NCI-H748 treated with DMSO at 0.1 percent for 48 hours (cell line): ENCODE results near the gene ELFN2.

ENCODE experiments used
- DNase-seq: peaks from one replicate; lab custom pipeline; 2025; lab: John Stamatoyannopoulos, UW

Gene ELFN2

DNA sequence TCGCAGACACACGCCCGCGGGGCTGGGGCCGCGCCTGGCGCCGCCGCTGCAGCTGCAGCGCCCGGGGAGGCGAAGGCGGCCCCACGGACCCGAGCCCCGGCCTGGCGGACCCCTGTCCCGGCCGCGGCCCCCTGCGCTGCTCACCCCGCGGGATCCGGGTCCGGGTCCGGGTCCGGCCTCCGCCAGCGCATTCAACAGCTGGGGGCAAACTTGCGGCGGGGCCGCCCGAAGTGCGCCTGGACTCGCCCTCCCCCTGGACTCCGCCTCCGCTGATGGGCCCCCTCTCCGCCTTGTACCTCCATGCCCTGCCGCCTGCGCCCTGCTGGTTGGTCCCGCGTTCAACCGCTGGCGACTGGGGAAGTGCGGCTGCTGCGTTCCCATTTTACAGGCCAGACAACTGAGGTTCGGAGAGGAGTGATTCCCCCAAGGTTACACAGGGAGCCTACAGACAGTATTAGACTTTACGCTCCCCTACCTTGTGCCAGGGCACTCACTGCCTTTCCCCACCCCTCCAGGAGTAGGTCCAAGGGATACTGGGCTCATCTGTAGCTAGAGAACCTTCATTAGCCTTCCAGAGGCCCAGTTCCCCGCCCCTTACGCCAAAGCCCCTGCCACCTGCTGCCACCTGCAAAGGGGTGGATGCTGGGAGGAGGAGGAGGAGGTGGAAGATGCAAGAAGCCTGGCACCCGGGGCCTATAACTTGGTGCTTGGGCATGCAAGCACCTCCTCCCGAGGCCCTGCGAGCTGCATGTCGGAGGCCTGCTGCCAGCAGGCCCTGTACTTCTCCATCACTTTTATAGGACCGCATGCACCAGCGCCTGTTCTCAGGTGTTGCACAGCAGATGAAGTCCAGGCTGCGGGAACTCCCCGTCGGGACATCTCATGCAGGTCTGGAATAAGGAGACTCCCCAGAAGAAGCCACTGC lies 694 bp upstream of the ELFN2 start:
- no peak for DNase-seq

- DNase-seq: no peak
Observed at GRCh38 chr22:37426706-37427134, 559 bp downstream of the ELFN2 start.

- peak; percentile 21 for DNase-seq
Observed at GRCh38 chr22:37425800-37426705, 1.2 kb downstream of the ELFN2 start.

GRCh38 chr22:37425369-37425768 lies 1.9 kb downstream of the ELFN2 start:
- no peak for DNase-seq

DNA sequence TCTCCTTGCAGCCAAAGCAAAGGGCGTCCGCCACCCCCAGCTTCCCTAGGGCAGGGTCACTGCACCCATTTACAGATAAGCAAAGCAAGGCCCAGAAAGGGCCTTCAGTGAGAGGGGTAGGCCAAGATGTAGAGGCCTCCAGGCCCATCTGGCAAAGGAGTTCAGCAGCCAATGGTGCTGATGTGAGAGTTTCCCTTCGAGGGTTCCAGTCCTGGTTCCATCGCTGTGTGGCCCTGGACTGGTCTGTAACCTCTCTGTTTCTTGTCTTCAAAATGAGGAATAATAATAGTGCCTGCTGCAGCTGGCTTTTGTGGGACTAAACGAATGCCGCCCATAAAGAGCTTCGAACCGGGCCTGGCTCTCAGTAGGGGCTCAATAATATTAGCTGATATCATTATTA lies 4.0 kb downstream of the ELFN2 start:
- DNase-seq: no peak

DNA sequence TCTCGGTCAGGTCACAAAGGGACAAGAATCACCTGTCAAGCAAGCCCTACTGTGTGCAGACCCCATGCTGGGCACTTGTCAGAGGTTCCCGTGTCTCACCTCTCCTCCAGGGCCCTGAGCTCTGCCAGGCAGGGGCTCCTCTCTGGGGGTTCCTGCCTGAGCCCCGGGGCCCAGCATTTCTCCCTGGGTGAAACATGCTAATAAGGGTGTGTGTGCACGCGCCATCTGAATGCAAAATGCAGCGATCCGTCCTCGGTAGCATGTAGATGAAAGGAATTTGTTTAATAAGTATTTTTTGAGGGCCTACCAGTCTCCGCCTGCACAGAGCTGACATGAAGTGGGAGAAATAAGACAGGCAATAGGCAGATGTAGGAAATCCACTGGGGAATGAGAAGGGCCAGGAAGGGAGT lies 5.8 kb downstream of the ELFN2 start:
- no peak for DNase-seq

DNA sequence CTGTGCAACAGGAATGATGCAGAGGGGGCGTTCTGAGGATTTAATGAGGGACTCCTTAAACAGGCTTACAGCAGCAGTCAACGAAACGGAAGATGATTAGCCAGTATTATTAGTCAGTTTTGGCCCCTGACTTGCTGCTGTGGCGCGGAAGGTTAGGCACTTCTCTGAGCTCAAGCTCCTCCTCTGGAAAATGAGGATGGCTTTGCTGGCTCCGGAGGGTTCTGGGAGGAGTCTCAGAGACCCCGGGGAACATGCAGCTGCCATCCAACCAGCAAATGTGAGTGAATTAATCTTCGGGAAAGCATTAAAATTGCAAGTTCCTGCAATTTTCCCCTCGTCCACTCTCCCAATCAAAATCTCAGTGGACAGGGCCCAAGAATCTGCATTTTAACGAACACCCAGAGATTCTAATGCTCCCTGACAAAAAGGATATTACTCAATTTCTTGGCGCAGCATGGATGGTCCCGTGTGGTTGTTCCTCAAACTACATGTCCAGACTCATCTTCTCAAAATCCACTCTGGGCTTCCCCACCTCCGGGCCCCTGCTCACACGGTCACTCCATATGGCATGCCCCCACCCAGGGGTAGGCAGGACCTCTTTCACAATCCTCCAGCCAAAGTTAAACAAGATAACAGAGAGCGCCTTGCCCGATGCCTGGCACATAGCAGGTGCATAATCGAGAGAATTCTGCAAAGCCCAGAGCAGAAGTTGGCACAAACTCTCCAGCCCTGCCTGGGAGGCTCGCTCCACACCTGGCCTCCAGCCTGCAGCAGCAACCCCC lies 6.4 kb downstream of the ELFN2 start:
- DNase-seq: no peak

DNA sequence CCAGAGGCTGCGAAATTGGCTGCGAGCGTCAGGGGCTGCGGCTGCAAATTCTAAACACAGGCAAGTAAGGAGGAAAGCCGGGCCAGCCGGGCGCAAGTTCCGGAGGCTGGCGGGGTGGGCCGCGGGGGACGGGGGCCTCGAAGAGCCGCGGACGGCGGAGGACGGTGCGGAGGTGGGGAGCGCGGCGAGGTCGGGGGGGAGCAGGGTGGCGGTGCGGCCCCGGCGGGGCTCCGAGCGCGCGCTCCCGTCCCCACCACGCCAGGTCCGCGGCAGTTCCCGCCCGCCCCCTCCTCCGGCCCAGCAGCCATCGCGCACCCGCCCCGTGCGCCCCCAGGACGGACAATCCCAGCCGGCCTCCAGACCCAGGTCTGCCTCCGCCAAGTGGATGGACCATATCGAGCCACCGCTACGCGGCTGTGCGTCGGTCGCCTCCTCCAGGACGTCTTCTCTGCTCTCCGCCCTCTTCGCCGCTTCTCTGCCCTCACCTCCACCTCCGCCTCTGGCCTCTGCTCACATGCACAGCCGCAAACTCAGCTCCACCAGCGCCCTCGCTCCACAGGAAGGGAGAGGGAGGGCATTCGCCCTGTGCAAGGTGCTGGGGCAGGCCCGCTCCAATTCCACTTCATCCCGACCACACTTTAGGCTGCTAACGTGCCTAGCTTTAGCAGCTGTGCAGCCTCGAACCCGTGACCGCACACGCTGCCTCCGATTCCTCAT lies 7.2 kb downstream of the ELFN2 start:
- no peak for DNase-seq

GRCh38 chr22:37419370-37419968 lies 7.8 kb downstream of the ELFN2 start:
- no peak for DNase-seq

- no peak for DNase-seq
Observed at GRCh38 chr22:37418627-37419369, 8.5 kb downstream of the ELFN2 start.

DNA sequence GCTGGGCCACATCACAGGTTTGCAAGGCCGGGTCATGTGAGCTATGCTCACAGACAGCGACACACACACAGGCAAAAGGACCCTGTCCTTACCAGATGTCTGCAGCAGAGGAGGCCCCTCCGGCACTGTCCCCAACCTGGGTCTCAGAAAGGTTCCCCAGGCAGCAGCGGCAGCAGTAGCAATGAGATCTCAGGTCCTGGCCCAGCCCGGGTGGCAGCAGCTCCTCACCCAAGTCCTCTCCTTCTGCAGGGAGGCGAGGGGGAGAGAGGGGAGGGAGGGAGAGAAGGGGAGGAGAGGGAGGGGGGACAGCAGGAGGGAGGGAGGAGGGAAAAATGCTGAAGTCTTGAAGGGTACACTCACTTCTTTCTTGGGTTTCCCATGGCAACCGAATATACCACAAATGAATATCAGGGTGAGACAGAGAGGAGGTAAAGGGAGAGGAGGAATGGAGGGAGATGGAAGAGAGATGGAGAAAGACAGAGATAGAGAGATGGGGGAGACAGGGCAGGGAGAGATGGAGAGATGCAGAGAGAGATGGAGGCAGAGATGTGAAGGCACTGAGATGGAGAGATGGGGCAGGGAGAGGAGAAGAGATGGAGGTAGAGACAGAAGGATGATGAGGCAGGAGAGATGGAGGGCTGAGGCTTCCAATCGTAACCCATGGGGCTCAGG lies 9.5 kb downstream of the ELFN2 start:
- DNase-seq: no peak

GRCh38 chr22:37417264-37417663 lies 10.0 kb downstream of the ELFN2 start:
- no peak for DNase-seq

DNA sequence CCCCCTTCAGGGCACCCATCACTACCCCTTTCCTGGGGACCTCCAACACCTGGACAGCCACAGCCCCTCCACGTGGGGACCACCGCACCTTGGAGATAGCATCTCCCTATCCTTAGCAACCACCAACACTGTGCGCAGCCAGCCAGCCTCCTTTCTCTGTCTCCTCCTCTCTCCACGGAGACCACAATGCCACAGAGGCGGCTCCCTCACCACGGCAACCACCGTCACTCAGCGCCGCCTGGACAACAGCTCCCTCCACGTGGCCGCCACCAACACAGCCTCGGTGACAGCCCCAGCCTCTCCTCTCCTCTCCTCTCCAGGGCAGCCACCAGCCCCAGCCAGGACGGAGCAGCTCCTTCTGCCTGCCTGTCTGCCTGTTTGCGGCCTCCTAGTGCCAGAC lies 10.5 kb downstream of the ELFN2 start:
- no peak for DNase-seq

GRCh38 chr22:37416389-37416788 lies 10.9 kb downstream of the ELFN2 start:
- DNase-seq: no peak

- no peak for DNase-seq
Observed at GRCh38 chr22:37415210-37415609, 12.1 kb downstream of the ELFN2 start.

DNA sequence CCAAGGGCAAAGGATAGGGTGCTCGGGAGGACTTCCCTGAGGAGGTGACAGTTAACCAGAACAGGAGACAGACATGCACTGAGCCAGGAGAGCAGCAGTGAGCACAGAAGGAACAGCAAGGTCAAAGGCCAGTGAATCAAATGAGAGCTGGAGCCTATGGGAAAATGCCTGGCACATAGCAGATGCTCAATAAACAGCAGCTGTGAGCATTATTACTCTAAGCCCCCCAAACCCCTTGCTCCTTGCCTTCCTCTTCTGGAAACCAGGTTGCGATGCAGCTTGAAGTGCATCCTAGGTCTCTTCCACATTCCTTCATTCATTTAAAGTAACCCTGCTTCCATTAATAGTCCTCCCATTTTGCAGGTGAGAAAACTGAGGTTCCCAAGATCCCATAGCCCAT lies 13.0 kb downstream of the ELFN2 start:
- no peak for DNase-seq

- DNase-seq: no peak
Observed at GRCh38 chr22:37413546-37413945, 13.7 kb downstream of the ELFN2 start.

DNA sequence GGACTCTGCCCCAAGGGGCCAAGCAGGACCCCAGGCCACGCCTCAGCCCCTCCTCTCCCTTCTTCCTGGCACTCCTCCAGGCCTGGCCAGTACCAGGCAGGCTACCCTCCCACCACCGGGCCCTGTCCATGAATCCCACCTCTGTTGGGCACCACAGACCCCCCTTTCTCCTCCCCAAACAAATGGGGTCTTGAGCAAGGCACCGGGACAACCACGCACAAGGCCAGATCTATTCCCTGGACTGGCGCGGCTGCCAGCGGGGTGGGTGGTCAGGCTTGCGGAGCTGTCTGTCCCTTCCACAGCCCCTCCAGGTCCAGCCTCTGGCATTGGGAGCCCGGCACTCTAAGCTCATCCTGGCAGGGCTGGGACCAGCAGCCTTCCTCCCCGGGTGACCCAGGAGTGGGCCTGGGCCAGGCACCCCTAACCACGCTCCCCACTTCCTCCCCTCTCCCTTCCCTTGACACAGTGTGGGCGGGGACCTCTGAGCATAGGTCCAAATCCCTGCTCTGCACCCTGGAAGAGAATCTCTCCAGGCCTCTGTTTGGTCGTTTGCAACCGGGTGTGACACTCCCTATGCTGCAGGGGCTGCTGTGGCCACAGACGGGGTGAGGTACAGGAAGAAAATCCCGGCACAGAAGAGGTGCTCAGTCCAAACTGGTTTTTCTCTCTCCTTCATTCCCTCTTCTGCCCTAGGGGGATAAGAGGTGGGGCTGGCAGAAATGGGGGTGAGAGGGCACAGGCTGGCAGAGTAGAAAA lies 14.6 kb downstream of the ELFN2 start:
- DNase-seq: no peak

DNA sequence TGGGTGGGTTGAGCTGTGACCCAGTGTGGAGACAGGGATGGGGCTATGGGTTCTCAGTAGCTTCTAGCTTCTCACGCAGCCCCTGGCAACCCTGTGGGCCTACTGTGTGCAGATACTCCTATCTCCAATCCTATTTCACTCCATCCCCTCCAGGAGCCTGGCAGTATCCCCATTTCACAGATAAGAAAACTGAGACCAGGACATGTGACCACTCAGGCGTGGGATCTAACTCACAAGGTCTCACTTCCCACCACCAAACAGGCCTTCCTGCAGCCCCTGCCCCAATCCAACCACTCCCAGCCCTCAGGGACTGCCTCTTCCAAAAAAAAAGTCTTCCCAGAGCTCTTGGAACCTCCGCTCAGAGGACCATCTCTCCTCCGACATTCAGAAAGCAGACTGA lies 15.6 kb downstream of the ELFN2 start:
- DNase-seq: no peak
